Measurements from ENCODE around the gene SLX9. TPM values are rescaled to one million over a fixed set of nuclear protein-coding genes. Genes with fewer than 3 reads are reported as not detected.

SLX9 gene
- polyA plus RNA-seq, 1 donor (not counting 4 experiments of a cell fraction or from before 2014, with no cell fraction given), result 21.8 TPM

DNA sequence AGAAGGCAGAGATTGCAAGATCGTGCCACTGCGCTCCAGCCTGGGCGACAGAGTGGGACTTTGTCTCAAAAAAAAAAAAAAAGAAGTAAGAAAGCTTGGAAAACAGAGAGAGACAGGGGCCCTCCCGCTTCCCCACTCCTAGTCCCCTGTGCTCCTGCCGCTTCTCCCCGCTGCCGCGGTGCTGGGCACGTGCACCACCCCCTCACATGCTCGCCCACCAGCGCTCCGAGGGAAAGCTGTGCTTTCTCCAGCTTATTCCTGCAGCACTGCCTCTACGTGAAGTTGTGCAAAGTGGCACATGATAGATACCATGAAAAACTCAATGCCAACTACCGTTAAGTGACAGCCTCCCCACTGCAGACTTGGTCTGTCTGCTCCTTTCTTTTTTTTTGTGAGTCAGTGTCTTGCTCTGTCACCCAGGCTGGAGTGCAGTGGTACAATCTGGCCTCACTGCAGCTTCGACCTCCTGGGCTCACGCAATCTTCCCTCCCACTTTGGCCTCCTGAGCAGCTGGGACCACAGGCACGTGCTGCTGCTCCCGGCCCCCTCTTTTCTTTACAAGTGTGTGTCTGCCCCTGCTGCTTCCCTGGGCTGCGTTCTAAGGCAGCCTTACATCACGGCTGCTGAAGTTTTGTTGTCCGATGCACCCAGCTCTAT, 15.4 kb downstream of the SLX9 start:
- peaks cover 67% of the 10 kb centered on the region for H3K79me2 ChIP-seq (ENCODE audit: control insufficient read depth, insufficient read depth, low read length)

DNA sequence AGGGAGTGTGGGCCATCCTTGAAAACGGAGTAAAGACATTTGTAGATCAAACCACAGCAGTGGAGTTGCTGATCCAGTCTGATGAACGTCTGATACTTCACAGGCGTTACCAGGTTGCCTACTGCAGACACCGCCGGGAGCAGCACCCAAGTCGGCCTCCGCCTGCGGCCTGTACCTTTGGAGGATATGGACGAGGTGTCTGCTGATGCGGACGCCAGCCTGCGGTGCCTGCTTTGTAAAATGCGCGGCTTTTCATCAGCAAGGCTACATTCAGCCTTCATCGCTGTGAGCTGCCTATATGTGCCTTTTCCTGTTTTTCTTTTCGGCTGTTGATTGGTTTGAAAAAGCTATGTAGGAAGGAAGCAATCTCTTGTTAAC, 16.0 kb downstream of the SLX9 start:
- Histone ChIP-seq H3K4me2 (ENCODE audit: control insufficient read depth, extremely low read depth, insufficient read depth, low read depth, low read length) (no peak overlapping the region), H3K4me1 (ENCODE audit: control insufficient read depth, extremely low read depth, insufficient read depth, low read length) (no peaks in the 10 kb centered on the region), H3K9me1 (ENCODE audit: control insufficient read depth, extremely low read depth, insufficient read depth, low read length) (no peaks in the 10 kb centered on the region), H3K4me3 (ENCODE audit: control insufficient read depth in 2 of 3, extremely low read depth in 1 of 3, insufficient read depth in 2 of 3, low read depth in 1 of 3, low read length in 3 of 3) (no peak overlapping the region), H2AFZ (ENCODE audit: control insufficient read depth, low read length) (no peak overlapping the region), H3K9me3 (ENCODE audit: control insufficient read depth, low read depth, low read length) (no peaks in the 10 kb centered on the region), H3K9ac (ENCODE audit: control insufficient read depth, extremely low read depth, insufficient read depth, low read length) (no peak overlapping the region), H3K36me3 (ENCODE audit: control insufficient read depth in 2 of 2, extremely low read depth in 1 of 2, insufficient read depth in 2 of 2, low read length in 2 of 2) (peaks cover 27 to 33% of the 10 kb centered on the region in 2 experiments), H3K79me2 (ENCODE audit: control insufficient read depth, insufficient read depth, low read length) (peaks cover 62% of the 10 kb centered on the region), H3K27me3 (ENCODE audit: control insufficient read depth, extremely low read depth, insufficient read depth, low read length) (no peaks in the 10 kb centered on the region), H4K20me1 (ENCODE audit: control insufficient read depth, extremely low read depth, insufficient read depth, low read length) (peaks cover 5% of the 10 kb centered on the region), H3K27ac (ENCODE audit: control insufficient read depth, insufficient read depth, low read length) (no peak overlapping the region)
- DNase-seq (ENCODE audit: low read depth, low spot score), result no peak
- no peak for TF ChIP-seq EZH2 (IDR thresholded peaks at IDR 0.05; ENCODE audit: low read length)
- TF ChIP-seq, protein P1, sequence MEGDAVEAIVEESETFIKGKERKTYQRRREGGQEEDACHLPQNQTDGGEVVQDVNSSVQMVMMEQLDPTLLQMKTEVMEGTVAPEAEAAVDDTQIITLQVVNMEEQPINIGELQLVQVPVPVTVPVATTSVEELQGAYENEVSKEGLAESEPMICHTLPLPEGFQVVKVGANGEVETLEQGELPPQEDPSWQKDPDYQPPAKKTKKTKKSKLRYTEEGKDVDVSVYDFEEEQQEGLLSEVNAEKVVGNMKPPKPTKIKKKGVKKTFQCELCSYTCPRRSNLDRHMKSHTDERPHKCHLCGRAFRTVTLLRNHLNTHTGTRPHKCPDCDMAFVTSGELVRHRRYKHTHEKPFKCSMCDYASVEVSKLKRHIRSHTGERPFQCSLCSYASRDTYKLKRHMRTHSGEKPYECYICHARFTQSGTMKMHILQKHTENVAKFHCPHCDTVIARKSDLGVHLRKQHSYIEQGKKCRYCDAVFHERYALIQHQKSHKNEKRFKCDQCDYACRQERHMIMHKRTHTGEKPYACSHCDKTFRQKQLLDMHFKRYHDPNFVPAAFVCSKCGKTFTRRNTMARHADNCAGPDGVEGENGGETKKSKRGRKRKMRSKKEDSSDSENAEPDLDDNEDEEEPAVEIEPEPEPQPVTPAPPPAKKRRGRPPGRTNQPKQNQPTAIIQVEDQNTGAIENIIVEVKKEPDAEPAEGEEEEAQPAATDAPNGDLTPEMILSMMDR (optimal IDR thresholded peaks at IDR 0.05 in 1 of 3, IDR thresholded peaks at IDR 0.05 in 1 of 3, conservative IDR thresholded peaks at IDR 0.05 in 1 of 3; ENCODE audit: extremely low read depth in 1 of 3, insufficient read depth in 2 of 3, low read length in 3 of 3), result no peak
- no peak for FAIRE-seq
- dilution Hi-C loops (cut with MboI; ENCODE audit: extremely low pct_ligation_motif_present, low sequenced_read_pairs), result no loop called here

More for the DNA sequence above, 15.4 kb downstream of the SLX9 start:
- Histone ChIP-seq H4K20me1 (ENCODE audit: control insufficient read depth, extremely low read depth, insufficient read depth, low read length) (peaks cover 5% of the 10 kb centered on the region), H2AFZ (ENCODE audit: control insufficient read depth, low read length) (no peak overlapping the region), H3K9ac (ENCODE audit: control insufficient read depth, extremely low read depth, insufficient read depth, low read length) (no peak overlapping the region), H3K4me2 (ENCODE audit: control insufficient read depth, extremely low read depth, insufficient read depth, low read depth, low read length) (no peak overlapping the region), H3K27ac (ENCODE audit: control insufficient read depth, insufficient read depth, low read length) (no peak overlapping the region), H3K9me1 (ENCODE audit: control insufficient read depth, extremely low read depth, insufficient read depth, low read length) (no peaks in the 10 kb centered on the region), H3K4me1 (ENCODE audit: control insufficient read depth, extremely low read depth, insufficient read depth, low read length) (no peaks in the 10 kb centered on the region), H3K4me3 (ENCODE audit: control insufficient read depth in 2 of 3, extremely low read depth in 1 of 3, insufficient read depth in 2 of 3, low read depth in 1 of 3, low read length in 3 of 3) (no peak overlapping the region), H3K9me3 (ENCODE audit: control insufficient read depth, low read depth, low read length) (no peaks in the 10 kb centered on the region), H3K36me3 (ENCODE audit: control insufficient read depth in 2 of 2, extremely low read depth in 1 of 2, insufficient read depth in 2 of 2, low read length in 2 of 2) (peaks cover 24 to 34% of the 10 kb centered on the region in 2 experiments), H3K27me3 (ENCODE audit: control insufficient read depth, extremely low read depth, insufficient read depth, low read length) (no peaks in the 10 kb centered on the region)
- FAIRE-seq (no peak), DNase-seq (ENCODE audit: low read depth, low spot score) (no peak)
- dilution Hi-C loops (cut with MboI; ENCODE audit: extremely low pct_ligation_motif_present, low sequenced_read_pairs), result no loop called here
- no peak for TF ChIP-seq EZH2 (IDR thresholded peaks at IDR 0.05; ENCODE audit: low read length)
- TF ChIP-seq, protein P1 (optimal IDR thresholded peaks at IDR 0.05 in 1 of 3, IDR thresholded peaks at IDR 0.05 in 1 of 3, conservative IDR thresholded peaks at IDR 0.05 in 1 of 3; ENCODE audit: extremely low read depth in 1 of 3, insufficient read depth in 2 of 3, low read length in 3 of 3), result no peak

Data from keratinocyte (primary cell).